ENCODE results near the gene DMAP1. TPM values are rescaled to one million over a fixed set of nuclear protein-coding genes. Genes with fewer than 3 reads are reported as not detected.

DMAP1 gene
- total and polyA plus RNA-seq, 2 experiments from 2014 or later = 32.6 to 40.0 TPM

DNA sequence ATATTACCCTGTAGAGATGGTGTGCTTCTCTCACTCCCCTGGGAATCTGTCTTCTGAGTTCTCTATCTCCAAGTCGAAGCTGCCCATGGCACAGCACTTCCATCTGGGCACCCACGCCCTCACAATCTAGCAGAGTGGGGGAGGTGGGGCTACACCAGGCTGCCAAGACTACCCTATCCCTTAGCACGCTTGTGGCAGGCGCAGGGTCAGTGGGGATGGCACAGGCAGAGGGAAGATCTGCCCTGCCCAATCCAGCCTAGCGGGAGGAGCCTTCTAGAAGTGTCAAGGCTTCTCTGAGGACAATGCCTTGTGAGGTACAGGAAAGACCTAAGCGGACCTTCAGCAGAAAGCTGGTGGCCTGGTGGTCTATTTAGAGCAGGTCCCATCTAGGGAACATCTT, 49.1 kb downstream of the DMAP1 start:
- TF ChIP-seq, protein P1, sequence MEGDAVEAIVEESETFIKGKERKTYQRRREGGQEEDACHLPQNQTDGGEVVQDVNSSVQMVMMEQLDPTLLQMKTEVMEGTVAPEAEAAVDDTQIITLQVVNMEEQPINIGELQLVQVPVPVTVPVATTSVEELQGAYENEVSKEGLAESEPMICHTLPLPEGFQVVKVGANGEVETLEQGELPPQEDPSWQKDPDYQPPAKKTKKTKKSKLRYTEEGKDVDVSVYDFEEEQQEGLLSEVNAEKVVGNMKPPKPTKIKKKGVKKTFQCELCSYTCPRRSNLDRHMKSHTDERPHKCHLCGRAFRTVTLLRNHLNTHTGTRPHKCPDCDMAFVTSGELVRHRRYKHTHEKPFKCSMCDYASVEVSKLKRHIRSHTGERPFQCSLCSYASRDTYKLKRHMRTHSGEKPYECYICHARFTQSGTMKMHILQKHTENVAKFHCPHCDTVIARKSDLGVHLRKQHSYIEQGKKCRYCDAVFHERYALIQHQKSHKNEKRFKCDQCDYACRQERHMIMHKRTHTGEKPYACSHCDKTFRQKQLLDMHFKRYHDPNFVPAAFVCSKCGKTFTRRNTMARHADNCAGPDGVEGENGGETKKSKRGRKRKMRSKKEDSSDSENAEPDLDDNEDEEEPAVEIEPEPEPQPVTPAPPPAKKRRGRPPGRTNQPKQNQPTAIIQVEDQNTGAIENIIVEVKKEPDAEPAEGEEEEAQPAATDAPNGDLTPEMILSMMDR (conservative IDR thresholded peaks at IDR 0.05; ENCODE audit: low read depth in 2 of 2) = no peak
- TF ChIP-seq POLR2AphosphoS5 (IDR thresholded peaks at IDR 0.05; ENCODE audit: low read depth) = no peak
- TF ChIP-seq STAT1 (IDR thresholded peaks at IDR 0.05; ENCODE audit: unreplicated experiment) = no peak
- no peak for TF ChIP-seq ZNF114 (CRISPR knock-in tag; IDR thresholded peaks at IDR 0.05)
- no peak for TF ChIP-seq NANOG (IDR thresholded peaks at IDR 0.05; ENCODE audit: borderline replicate concordance)
- no peak for TF ChIP-seq EZH2 (IDR thresholded peaks at IDR 0.05; ENCODE audit: low read depth, unreplicated experiment)
- no peak for TF ChIP-seq CREB1 (CRISPR knock-in tag; IDR thresholded peaks at IDR 0.05; ENCODE audit: low read depth)
- TF ChIP-seq, protein P2, sequence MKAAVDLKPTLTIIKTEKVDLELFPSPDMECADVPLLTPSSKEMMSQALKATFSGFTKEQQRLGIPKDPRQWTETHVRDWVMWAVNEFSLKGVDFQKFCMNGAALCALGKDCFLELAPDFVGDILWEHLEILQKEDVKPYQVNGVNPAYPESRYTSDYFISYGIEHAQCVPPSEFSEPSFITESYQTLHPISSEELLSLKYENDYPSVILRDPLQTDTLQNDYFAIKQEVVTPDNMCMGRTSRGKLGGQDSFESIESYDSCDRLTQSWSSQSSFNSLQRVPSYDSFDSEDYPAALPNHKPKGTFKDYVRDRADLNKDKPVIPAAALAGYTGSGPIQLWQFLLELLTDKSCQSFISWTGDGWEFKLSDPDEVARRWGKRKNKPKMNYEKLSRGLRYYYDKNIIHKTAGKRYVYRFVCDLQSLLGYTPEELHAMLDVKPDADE (IDR thresholded peaks at IDR 0.05) = no peak
- TF ChIP-seq, protein P3, sequence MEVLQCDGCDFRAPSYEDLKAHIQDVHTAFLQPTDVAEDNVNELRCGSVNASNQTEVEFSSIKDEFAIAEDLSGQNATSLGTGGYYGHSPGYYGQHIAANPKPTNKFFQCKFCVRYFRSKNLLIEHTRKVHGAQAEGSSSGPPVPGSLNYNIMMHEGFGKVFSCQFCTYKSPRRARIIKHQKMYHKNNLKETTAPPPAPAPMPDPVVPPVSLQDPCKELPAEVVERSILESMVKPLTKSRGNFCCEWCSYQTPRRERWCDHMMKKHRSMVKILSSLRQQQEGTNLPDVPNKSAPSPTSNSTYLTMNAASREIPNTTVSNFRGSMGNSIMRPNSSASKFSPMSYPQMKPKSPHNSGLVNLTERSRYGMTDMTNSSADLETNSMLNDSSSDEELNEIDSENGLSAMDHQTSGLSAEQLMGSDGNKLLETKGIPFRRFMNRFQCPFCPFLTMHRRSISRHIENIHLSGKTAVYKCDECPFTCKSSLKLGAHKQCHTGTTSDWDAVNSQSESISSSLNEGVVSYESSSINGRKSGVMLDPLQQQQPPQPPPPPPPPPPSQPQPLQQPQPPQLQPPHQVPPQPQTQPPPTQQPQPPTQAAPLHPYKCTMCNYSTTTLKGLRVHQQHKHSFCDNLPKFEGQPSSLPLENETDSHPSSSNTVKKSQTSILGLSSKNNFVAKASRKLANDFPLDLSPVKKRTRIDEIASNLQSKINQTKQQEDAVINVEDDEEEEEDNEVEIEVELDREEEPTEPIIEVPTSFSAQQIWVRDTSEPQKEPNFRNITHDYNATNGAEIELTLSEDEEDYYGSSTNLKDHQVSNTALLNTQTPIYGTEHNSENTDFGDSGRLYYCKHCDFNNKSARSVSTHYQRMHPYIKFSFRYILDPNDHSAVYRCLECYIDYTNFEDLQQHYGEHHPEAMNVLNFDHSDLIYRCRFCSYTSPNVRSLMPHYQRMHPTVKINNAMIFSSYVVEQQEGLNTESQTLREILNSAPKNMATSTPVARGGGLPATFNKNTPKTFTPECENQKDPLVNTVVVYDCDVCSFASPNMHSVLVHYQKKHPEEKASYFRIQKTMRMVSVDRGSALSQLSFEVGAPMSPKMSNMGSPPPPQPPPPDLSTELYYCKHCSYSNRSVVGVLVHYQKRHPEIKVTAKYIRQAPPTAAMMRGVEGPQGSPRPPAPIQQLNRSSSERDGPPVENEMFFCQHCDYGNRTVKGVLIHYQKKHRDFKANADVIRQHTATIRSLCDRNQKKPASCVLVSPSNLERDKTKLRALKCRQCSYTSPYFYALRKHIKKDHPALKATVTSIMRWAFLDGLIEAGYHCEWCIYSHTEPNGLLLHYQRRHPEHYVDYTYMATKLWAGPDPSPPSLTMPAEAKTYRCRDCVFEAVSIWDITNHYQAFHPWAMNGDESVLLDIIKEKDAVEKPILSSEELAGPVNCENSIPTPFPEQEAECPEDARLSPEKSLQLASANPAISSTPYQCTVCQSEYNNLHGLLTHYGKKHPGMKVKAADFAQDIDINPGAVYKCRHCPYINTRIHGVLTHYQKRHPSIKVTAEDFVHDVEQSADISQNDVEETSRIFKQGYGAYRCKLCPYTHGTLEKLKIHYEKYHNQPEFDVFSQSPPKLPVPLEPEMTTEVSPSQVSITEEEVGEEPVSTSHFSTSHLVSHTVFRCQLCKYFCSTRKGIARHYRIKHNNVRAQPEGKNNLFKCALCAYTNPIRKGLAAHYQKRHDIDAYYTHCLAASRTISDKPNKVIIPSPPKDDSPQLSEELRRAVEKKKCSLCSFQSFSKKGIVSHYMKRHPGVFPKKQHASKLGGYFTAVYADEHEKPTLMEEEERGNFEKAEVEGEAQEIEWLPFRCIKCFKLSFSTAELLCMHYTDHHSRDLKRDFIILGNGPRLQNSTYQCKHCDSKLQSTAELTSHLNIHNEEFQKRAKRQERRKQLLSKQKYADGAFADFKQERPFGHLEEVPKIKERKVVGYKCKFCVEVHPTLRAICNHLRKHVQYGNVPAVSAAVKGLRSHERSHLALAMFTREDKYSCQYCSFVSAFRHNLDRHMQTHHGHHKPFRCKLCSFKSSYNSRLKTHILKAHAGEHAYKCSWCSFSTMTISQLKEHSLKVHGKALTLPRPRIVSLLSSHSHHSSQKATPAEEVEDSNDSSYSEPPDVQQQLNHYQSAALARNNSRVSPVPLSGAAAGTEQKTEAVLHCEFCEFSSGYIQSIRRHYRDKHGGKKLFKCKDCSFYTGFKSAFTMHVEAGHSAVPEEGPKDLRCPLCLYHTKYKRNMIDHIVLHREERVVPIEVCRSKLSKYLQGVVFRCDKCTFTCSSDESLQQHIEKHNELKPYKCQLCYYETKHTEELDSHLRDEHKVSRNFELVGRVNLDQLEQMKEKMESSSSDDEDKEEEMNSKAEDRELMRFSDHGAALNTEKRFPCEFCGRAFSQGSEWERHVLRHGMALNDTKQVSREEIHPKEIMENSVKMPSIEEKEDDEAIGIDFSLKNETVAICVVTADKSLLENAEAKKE (CRISPR knock-in tag; IDR thresholded peaks at IDR 0.05) = no peak
- TF ChIP-seq JUNB (IDR thresholded peaks at IDR 0.05; ENCODE audit: unreplicated experiment) = no peak
- H3K9me2 ChIP-seq (ENCODE audit: insufficient read depth) = no peaks in the 10 kb centered on the region
- H3K4me3 ChIP-seq = no peak overlapping the region
- no peak for DNase-seq (ENCODE audit: low spot score)
- peaks cover 11% of the 10 kb centered on the region for H4K20me1 ChIP-seq (replicated peaks; ENCODE audit: insufficient read depth)
- peaks cover 71% of the 10 kb centered on the region for H3K4me1 Mint-ChIP-seq
- no peaks in the 10 kb centered on the region for H3K36me3 ChIP-seq (ENCODE audit: insufficient read depth)
- no peak overlapping the region; the same call in 2 of the 3 replicates for H3K4me3 Mint-ChIP-seq
- H3K4me2 ChIP-seq = peak overlapping the region; percentile 18; the same call in 1 of the 2 replicates
- no peak overlapping the region for H2AFZ ChIP-seq
- H3K36me3 Mint-ChIP-seq (ENCODE audit: low read depth) = no peaks in the 10 kb centered on the region; the same call in 2 of the 3 replicates
- H3K27me3 ChIP-seq (ENCODE audit: insufficient read depth) = no peaks in the 10 kb centered on the region
- peaks cover 24% of the 10 kb centered on the region for H3K4me1 ChIP-seq (ENCODE audit: insufficient read depth)
- H3K9me3 Mint-ChIP-seq = no peaks in the 10 kb centered on the region
- H3K79me2 ChIP-seq (replicated peaks; ENCODE audit: insufficient read depth) = peaks cover 3% of the 10 kb centered on the region; the same call in 1 of the 2 replicates
- H3K27ac ChIP-seq (ENCODE audit: low read depth) = peak overlapping the region; percentile 32; the same call in 1 of the 2 replicates
- no peaks in the 10 kb centered on the region for H3F3A ChIP-seq (replicated peaks; ENCODE audit: low read depth)
- H3K27me3 Mint-ChIP-seq (ENCODE audit: insufficient read depth, low read depth, poor library complexity) = peaks cover 16% of the 10 kb centered on the region
- no peak for ATAC-seq
- no peak overlapping the region for H3K27ac Mint-ChIP-seq

Measured in GM23338 (cell line).